CD4-positive, CD25-positive, alpha-beta regulatory T cell (primary cell): ENCODE measurements around the gene MCM3AP. TPM values are rescaled to one million over a fixed set of nuclear protein-coding genes. Genes with fewer than 3 reads are reported as not detected.
A peak's percentile ranks its signal among the peaks of the same experiment; 100 is the strongest.

Experiments
- ATAC-seq, 2 donors: fragments of 150-1000 bp; cut with Tn5 transposase; one replicate each; pipeline ENCODE4 v1.10.0; 2021; ENCODE audit warnings: low read depth in 2 of 2, moderate number of reproducible peaks in 2 of 2, moderate library complexity in 1 of 2
- DNase-seq, 3 donors: peaks; one replicate each; pipeline versions ENCODE4 v3.0.0 to v3.0.0-alpha.2; 2012 to 2022; ENCODE audit warnings: mixed read lengths in 1 of 3
- H3K27ac ChIP-seq: one replicate; pipeline ENCODE4 v1.7.0; 2013; ENCODE audit warnings: mild to moderate bottlenecking, low read length; ENCODE audit not compliant: insufficient read depth, poor library complexity, severe bottlenecking
- H3K27me3 ChIP-seq: one replicate; pipeline ENCODE4 v1.7.0; 2013; ENCODE audit warnings: low read length; ENCODE audit not compliant: control insufficient read depth, insufficient read depth
- H3K36me3 ChIP-seq: one replicate; pipeline ENCODE4 v1.7.0; 2013; ENCODE audit warnings: mild to moderate bottlenecking, low read length, moderate library complexity; ENCODE audit not compliant: control insufficient read depth, insufficient read depth
- H3K4me1 ChIP-seq: 2 replicates; pipeline ENCODE4 v1.7.0; 2013; ENCODE audit warnings: mild to moderate bottlenecking, low read length; ENCODE audit not compliant: insufficient read depth, control insufficient read depth, poor library complexity, severe bottlenecking
- H3K4me3 ChIP-seq: one replicate; pipeline ENCODE4 v1.7.0; 2013; ENCODE audit warnings: low read depth, mild to moderate bottlenecking, low read length, moderate library complexity
- H3K9me3 ChIP-seq, 2 experiments: 1 replicate in 1 of 2; 2 replicates in 1 of 2; pipeline ENCODE4 v1.7.0; 2013; ENCODE audit warnings: low read length in 2 of 2, mild to moderate bottlenecking in 1 of 2, moderate library complexity in 1 of 2; ENCODE audit not compliant: control insufficient read depth in 2 of 2
- H3K27ac Mint-ChIP-seq, 3 donors: one replicate each; pipeline ENCODE4 v1.8.0; 2020 to 2022; ENCODE audit warnings: mild to moderate bottlenecking in 3 of 3, mixed read lengths in 3 of 3, moderate library complexity in 2 of 3
- H3K27me3 Mint-ChIP-seq: one replicate; pipeline ENCODE4 v1.8.0; 2022; ENCODE audit warnings: mild to moderate bottlenecking, mixed read lengths
- H3K36me3 Mint-ChIP-seq: one replicate; pipeline ENCODE4 v1.8.0; 2020; ENCODE audit warnings: mixed read lengths
- H3K4me1 Mint-ChIP-seq, 4 donors: one replicate each; pipeline ENCODE4 v1.8.0; 2020 to 2022; ENCODE audit warnings: mixed read lengths in 4 of 4, mild to moderate bottlenecking in 1 of 4
- H3K4me3 Mint-ChIP-seq, 4 donors: one replicate each; pipeline ENCODE4 v1.8.0; 2020 to 2022; ENCODE audit warnings: mild to moderate bottlenecking in 4 of 4, mixed read lengths in 4 of 4, moderate library complexity in 3 of 4
- H3K9me3 Mint-ChIP-seq, 7 donors: one replicate each; pipeline ENCODE4 v1.8.0; 2020 to 2022; ENCODE audit warnings: mixed read lengths in 7 of 7, mild to moderate bottlenecking in 3 of 7, moderate library complexity in 2 of 7
- polyA plus RNA-seq, 4 donors: library from polyadenylated mRNA; unstranded; fragments of 300-500 nt; fragmentation: Illumina TruSeq; gene quantifications; one replicate each; pipeline ENCODE4 v1.2.3, GENCODE V29; 2021
- total RNA-seq: library from RNA; stranded (reverse); gene quantifications from one replicate; pipeline ENCODE4 v1.2.3, GENCODE V29; 2022

The MCM3AP gene
- total and polyA plus RNA-seq, 5 donors from 2014 or later = 30.7 to 139 (median 45.3) TPM

DNA sequence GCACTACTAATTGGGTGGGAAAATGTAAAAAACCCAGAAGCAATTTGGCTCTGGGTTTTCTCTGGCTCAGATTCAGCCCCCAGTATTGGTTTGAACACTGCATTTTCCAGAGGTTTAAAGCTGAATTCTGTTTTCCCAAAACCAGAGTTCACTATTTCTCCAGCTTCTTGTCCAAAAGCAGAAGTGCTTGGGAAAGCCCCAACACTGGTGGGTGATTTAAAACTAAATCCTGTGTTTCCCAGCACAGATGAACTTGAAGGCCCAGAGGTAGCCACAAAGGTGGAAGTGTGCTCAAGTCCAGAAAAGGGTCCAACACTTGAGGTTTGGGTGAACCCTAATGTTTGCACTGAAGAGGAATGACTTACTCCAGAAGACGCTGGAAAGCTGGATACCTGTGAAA lies 678 bp downstream of the MCM3AP start:
- peak overlapping the region in 2 of 3 donors; percentile 56 to 92 for H3K27ac Mint-ChIP-seq
- H3K27me3 Mint-ChIP-seq = no peaks in the 10 kb centered on the region
- Histone ChIP-seq H3K27ac (peak overlapping the region; percentile 92), H3K4me1 (peaks cover 55% of the 10 kb centered on the region), H3K9me3 (no peaks in the 10 kb centered on the region), H3K4me3 (peak overlapping the region; percentile 94), H3K27me3 (no peaks in the 10 kb centered on the region), H3K36me3 (peaks cover 19% of the 10 kb centered on the region)
- ATAC-seq (no peak), DNase-seq (no peak)
- peaks cover 28% of the 10 kb centered on the region for H3K36me3 Mint-ChIP-seq
- peaks cover 0 to 2% (median 0%) of the 10 kb centered on the region in 7 donors for H3K9me3 Mint-ChIP-seq
- H3K4me3 Mint-ChIP-seq = peak overlapping the region; percentile 88 to 94 (median 90)
- peaks cover 20 to 77% (median 49%) of the 10 kb centered on the region in 4 donors for H3K4me1 Mint-ChIP-seq

DNA sequence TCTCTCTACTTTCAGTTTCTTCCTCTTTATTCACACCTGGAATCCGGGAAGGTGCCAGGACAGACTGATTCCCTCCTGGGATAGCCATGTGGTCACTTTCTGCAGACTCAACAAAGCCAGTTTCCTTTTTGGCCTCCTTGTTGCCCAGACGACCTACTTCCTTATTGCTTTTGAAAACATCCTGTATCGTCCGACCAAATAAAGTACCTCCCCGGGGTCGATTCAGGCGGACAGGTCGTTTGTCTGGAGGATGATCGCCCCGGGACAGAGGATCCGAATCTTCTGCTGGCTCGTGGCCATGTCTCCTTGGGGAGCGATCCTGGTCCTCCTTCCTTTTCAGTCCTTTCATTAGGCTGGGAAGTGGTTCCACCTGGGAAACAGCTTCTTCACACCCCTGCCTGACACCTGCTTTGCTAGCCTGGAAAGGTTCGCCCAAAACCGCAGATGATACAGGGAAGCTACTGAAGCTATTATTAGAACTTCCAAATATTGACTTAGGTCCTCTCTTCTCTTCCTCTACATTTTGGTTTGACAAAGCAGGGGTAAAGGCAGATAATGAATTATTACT lies 1.2 kb downstream of the MCM3AP start:
- no peak for DNase-seq
- peak overlapping the region; percentile 94 for H3K4me3 ChIP-seq
- H3K9me3 ChIP-seq = no peaks in the 10 kb centered on the region
- Mint-ChIP-seq H3K27ac (peak overlapping the region; percentile 50 to 83 (median 75)), H3K4me1 (peaks cover 20 to 80% (median 46%) of the 10 kb centered on the region in 4 donors), H3K27me3 (no peaks in the 10 kb centered on the region), H3K36me3 (peaks cover 33% of the 10 kb centered on the region), H3K4me3 (peak overlapping the region; percentile 71 to 88 (median 78)), H3K9me3 (peaks cover 0 to 2% (median 0%) of the 10 kb centered on the region in 7 donors)
- no peak for ATAC-seq
- no peaks in the 10 kb centered on the region for H3K27me3 ChIP-seq
- peaks cover 25% of the 10 kb centered on the region for H3K36me3 ChIP-seq
- no peak overlapping the region for H3K27ac ChIP-seq
- peaks cover 55% of the 10 kb centered on the region for H3K4me1 ChIP-seq

DNA sequence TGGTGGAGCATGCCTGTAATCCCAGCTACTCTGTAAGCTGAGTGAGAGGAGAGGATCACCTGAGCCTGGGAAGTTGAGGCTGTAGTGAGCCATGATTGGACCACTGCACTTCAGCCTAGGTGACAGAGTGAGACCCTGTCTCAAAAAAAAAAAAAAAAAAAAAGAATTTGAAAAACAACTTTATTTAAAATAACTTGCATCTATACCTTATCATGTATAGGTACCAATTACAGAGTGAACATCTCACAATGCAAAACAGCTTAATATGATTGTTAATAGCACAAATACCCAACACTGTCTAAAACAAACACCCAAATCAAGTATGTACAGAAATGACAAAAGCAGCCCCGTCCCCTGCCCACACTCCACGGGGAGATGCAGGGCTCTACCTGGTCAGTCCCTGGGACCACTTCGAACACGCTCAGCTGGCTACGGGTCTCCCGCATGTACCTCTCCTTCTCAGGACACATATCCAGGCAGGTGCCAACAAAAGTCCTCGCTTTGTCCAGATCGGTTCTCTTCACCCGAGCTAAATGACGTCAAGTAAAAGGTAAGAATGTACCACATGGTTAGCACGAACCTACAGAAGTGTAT lies 10.5 kb downstream of the MCM3AP start:
- DNase-seq = no peak
- no peak for ATAC-seq
- Histone ChIP-seq H3K4me1 (no peaks in the 10 kb centered on the region), H3K9me3 (no peaks in the 10 kb centered on the region), H3K27me3 (no peaks in the 10 kb centered on the region), H3K27ac (no peak overlapping the region), H3K4me3 (no peak overlapping the region), H3K36me3 (peaks cover 93% of the 10 kb centered on the region)
- Mint-ChIP-seq H3K36me3 (peaks cover 48% of the 10 kb centered on the region), H3K4me3 (no peak overlapping the region), H3K27ac (peak overlapping the region in 1 of 3 donors; percentile 56), H3K4me1 (peaks cover 0 to 13% (median 6%) of the 10 kb centered on the region in 4 donors), H3K9me3 (no peaks in the 10 kb centered on the region), H3K27me3 (no peaks in the 10 kb centered on the region)

- peaks cover 92% of the 10 kb centered on the region for H3K36me3 ChIP-seq
- peaks cover 40% of the 10 kb centered on the region for H3K36me3 Mint-ChIP-seq
Observed at GRCh38 chr21:46273341-46273740, 12.1 kb downstream of the MCM3AP start.

DNA sequence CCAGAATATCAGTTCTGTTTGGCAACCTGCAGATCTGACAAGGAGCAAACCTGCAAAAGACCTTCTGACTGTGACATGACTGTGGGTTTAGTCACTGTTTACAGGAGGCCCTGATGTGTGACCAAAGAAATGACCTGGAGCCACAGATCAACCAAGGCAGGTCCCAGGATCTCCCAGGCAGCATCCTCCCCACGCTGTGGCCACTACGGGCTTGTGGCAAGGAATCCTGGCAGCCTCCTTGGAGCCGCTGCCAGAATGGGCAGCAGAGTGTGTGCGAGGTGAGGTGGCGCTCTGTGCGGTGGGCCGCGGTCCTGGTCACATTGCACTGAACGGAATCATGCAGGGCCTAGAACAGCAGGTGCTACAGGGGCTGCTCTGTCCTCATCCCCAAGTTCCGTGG lies 15.9 kb downstream of the MCM3AP start:
- Mint-ChIP-seq H3K9me3 (no peaks in the 10 kb centered on the region), H3K27me3 (no peaks in the 10 kb centered on the region), H3K4me3 (no peak overlapping the region), H3K4me1 (peaks cover 0 to 6% (median 1%) of the 10 kb centered on the region in 4 donors), H3K36me3 (peaks cover 34% of the 10 kb centered on the region), H3K27ac (no peak overlapping the region)
- no peaks in the 10 kb centered on the region for H3K27me3 ChIP-seq
- H3K27ac ChIP-seq = no peak overlapping the region
- no peak overlapping the region for H3K4me3 ChIP-seq
- H3K9me3 ChIP-seq = no peaks in the 10 kb centered on the region
- no peaks in the 10 kb centered on the region for H3K4me1 ChIP-seq
- H3K36me3 ChIP-seq = peaks cover 86% of the 10 kb centered on the region
- DNase-seq (no peak), ATAC-seq (no peak)

More at GRCh38 chr21:46273341-46273740, 12.1 kb downstream of the MCM3AP start:
- no peak overlapping the region for H3K27ac ChIP-seq
- Mint-ChIP-seq H3K9me3 (no peaks in the 10 kb centered on the region), H3K27me3 (no peaks in the 10 kb centered on the region), H3K27ac (no peak overlapping the region), H3K4me3 (no peak overlapping the region), H3K4me1 (peaks cover 0 to 6% (median 6%) of the 10 kb centered on the region in 4 donors)
- H3K4me1 ChIP-seq = no peaks in the 10 kb centered on the region
- no peaks in the 10 kb centered on the region for H3K9me3 ChIP-seq
- no peak overlapping the region for H3K4me3 ChIP-seq
- DNase-seq (no peak), ATAC-seq (no peak)
- no peaks in the 10 kb centered on the region for H3K27me3 ChIP-seq

- peaks cover 0 to 6% (median 0%) of the 10 kb centered on the region in 4 donors for H3K4me1 Mint-ChIP-seq
- no peaks in the 10 kb centered on the region for H3K27me3 Mint-ChIP-seq
- DNase-seq = no peak
- Histone ChIP-seq H3K9me3 (no peaks in the 10 kb centered on the region), H3K27me3 (no peaks in the 10 kb centered on the region), H3K27ac (no peak overlapping the region), H3K36me3 (peaks cover 83% of the 10 kb centered on the region), H3K4me1 (no peaks in the 10 kb centered on the region), H3K4me3 (no peak overlapping the region)
- ATAC-seq = no peak
- H3K36me3 Mint-ChIP-seq = peaks cover 23% of the 10 kb centered on the region
- no peaks in the 10 kb centered on the region for H3K9me3 Mint-ChIP-seq
- H3K4me3 Mint-ChIP-seq = no peak overlapping the region
- no peak overlapping the region for H3K27ac Mint-ChIP-seq
Observed at GRCh38 chr21:46268371-46268770, 17.0 kb downstream of the MCM3AP start.

DNA sequence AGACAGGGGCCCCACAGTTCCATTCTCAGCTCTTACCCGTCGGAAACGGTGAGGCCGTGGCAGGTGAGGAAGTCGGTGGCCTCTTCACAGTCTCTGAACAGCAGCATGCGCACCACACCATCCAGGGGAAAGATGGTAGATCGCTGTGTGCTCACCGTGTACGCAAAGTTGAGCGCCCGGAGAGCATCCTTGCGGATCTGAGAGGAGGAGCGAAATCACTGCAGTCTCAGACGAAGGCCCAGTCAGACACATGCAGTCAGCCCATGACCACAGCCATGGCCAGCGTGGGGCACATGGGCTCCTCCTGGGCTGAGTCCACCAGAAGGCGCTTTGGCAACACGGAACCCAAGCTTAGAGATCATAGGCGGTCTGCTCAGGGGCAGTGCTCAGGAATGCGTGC lies 18.5 kb downstream of the MCM3AP start:
- H3K4me3 ChIP-seq = no peak overlapping the region
- peaks cover 0 to 2% (median under 1%) of the 10 kb centered on the region in 4 donors for H3K4me1 Mint-ChIP-seq
- peaks cover 75% of the 10 kb centered on the region for H3K36me3 ChIP-seq
- no peak overlapping the region for H3K27ac ChIP-seq
- H3K9me3 Mint-ChIP-seq = no peaks in the 10 kb centered on the region
- H3K27me3 Mint-ChIP-seq = no peaks in the 10 kb centered on the region
- H3K27ac Mint-ChIP-seq = no peak overlapping the region
- H3K36me3 Mint-ChIP-seq = peaks cover 16% of the 10 kb centered on the region
- no peaks in the 10 kb centered on the region for H3K9me3 ChIP-seq
- DNase-seq (no peak), ATAC-seq (no peak)
- H3K4me3 Mint-ChIP-seq = no peak overlapping the region
- H3K4me1 ChIP-seq = no peaks in the 10 kb centered on the region
- H3K27me3 ChIP-seq = no peaks in the 10 kb centered on the region
